WTC11 (cell line): ENCODE results near the gene NPAS3. TPM values are rescaled to one million over a fixed set of nuclear protein-coding genes. Genes with fewer than 3 reads are reported as not detected.

Experiments
- ATAC-seq: fragments of 200-7000 bp; cut with Tn5 transposase; 2 replicates; pipeline ENCODE4 v1.10.0; 2021; ENCODE audit warnings: mild to moderate bottlenecking, moderate library complexity
- CTCF ChIA-PET: fragments of 300-600 bp; sonication (Branson Sonifier 250); formaldehyde crosslinking; loops from one replicate; lab custom pipeline; 2021; ENCODE audit warnings: antibody characterized with exemption; lab: Charles Lee
- POLR2A ChIA-PET: fragments of 350-600 bp; sonication (Branson Sonifier 250); formaldehyde crosslinking; loops from one replicate; lab custom pipeline; 2021; ENCODE audit warnings: antibody characterized with exemption; lab: Charles Lee
- DNase-seq: peaks from one replicate; pipeline ENCODE4 v3.0.0; 2021; ENCODE audit warnings: low spot score
- H3K27ac Mint-ChIP-seq: 2 replicates; pipeline ENCODE4 v1.8.0; 2021; ENCODE audit warnings: mixed read lengths
- H3K27me3 Mint-ChIP-seq: 2 replicates; pipeline ENCODE4 v1.8.0; 2021; ENCODE audit warnings: low read depth, mild to moderate bottlenecking, moderate library complexity, mixed read lengths
- H3K36me3 Mint-ChIP-seq: 2 replicates; pipeline ENCODE4 v1.8.0; 2021; ENCODE audit warnings: mixed read lengths
- H3K4me1 Mint-ChIP-seq: 2 replicates; pipeline ENCODE4 v1.8.0; 2022; ENCODE audit warnings: mixed read lengths
- H3K4me3 Mint-ChIP-seq: 2 replicates; pipeline ENCODE4 v1.8.0; 2021; ENCODE audit warnings: mild to moderate bottlenecking, moderate library complexity, mixed read lengths
- H3K9me3 Mint-ChIP-seq: 2 replicates; pipeline ENCODE4 v1.8.0; 2021; ENCODE audit warnings: mixed read lengths
- ATF1 ChIP-seq: sonication (generic); formaldehyde crosslinking; IDR thresholded peaks from 2 replicates; pipeline ENCODE4 v1.8.1; 2023; ENCODE audit warnings: mild to moderate bottlenecking, moderate library complexity, missing genetic modification reagents
- CREB1 ChIP-seq: sonication (generic); formaldehyde crosslinking; IDR thresholded peaks from 2 replicates; pipeline ENCODE4 v1.8.0; 2023; ENCODE audit warnings: mild to moderate bottlenecking, missing genetic modification reagents
- ELF4 ChIP-seq: sonication (generic); formaldehyde crosslinking; IDR thresholded peaks from 2 replicates; pipeline ENCODE4 v1.8.1; 2022; ENCODE audit warnings: low read depth, mild to moderate bottlenecking, moderate library complexity, missing genetic modification reagents
- IRF2 ChIP-seq: sonication (generic); formaldehyde crosslinking; IDR thresholded peaks from 2 replicates; pipeline ENCODE4 v1.8.0; 2022; ENCODE audit warnings: low read depth, missing genetic modification reagents, borderline replicate concordance
- KAT7 ChIP-seq: sonication (generic); formaldehyde crosslinking; IDR thresholded peaks from 2 replicates; pipeline ENCODE4 v1.8.1; 2023; ENCODE audit warnings: missing genetic modification reagents, mild to moderate bottlenecking, borderline replicate concordance
- MXD4 ChIP-seq: fragments of 250-450 bp; sonication (Bioruptor Pico); IDR thresholded peaks from 2 replicates; pipeline ENCODE4 v1.8.0; 2021; ENCODE audit warnings: mild to moderate bottlenecking, moderate library complexity, borderline replicate concordance
- SOX15 ChIP-seq: fragments of 250-450 bp; sonication (Bioruptor Pico); IDR thresholded peaks from 2 replicates; pipeline ENCODE4 v1.9.0; 2021; ENCODE audit warnings: mild to moderate bottlenecking
- ZNF138 ChIP-seq: sonication (generic); formaldehyde crosslinking; conservative IDR thresholded peaks from 2 replicates; pipeline ENCODE4 v1.8.1; 2022; ENCODE audit warnings: mild to moderate bottlenecking, moderate library complexity, missing genetic modification reagents
- ZNF281 ChIP-seq: sonication (generic); formaldehyde crosslinking; IDR thresholded peaks from 2 replicates; pipeline ENCODE4 v1.8.0; 2023; ENCODE audit warnings: mild to moderate bottlenecking, missing genetic modification reagents
- ZNF317 ChIP-seq: sonication (generic); formaldehyde crosslinking; IDR thresholded peaks from 2 replicates; pipeline ENCODE4 v1.8.1; 2023; ENCODE audit warnings: low read depth, mild to moderate bottlenecking, moderate library complexity, missing genetic modification reagents, borderline replicate concordance
- ZNF396 ChIP-seq: fragments of 250-450 bp; sonication (Bioruptor Pico); IDR thresholded peaks from 2 replicates; pipeline ENCODE4 v1.8.0; 2021; ENCODE audit warnings: mild to moderate bottlenecking, moderate library complexity, borderline replicate concordance
- ZNF512 ChIP-seq: sonication (generic); formaldehyde crosslinking; IDR thresholded peaks from 2 replicates; pipeline ENCODE4 v1.8.1; 2022; ENCODE audit warnings: missing genetic modification reagents, borderline replicate concordance
- ZNF671 ChIP-seq: fragments of 250-450 bp; sonication (Bioruptor Pico); IDR thresholded peaks from 2 replicates; pipeline ENCODE4 v1.8.0; 2021; ENCODE audit warnings: mild to moderate bottlenecking
- total RNA-seq: library from RNA; stranded (reverse); gene quantifications from 3 replicates; pipeline ENCODE4 v1.2.3, GENCODE V29; 2021
- TF ChIP-seq, protein P1 (sequence below): sonication (generic); formaldehyde crosslinking; IDR thresholded peaks from 2 replicates; pipeline ENCODE4 v1.8.1; 2022; ENCODE audit warnings: low read depth, mild to moderate bottlenecking, moderate library complexity, missing genetic modification reagents, borderline replicate concordance
- TF ChIP-seq, protein P2 (sequence below): sonication (generic); formaldehyde crosslinking; IDR thresholded peaks from 2 replicates; pipeline ENCODE4 v1.8.1; 2023; ENCODE audit warnings: mild to moderate bottlenecking, missing genetic modification reagents, borderline replicate concordance
- TF ChIP-seq, protein P3 (sequence below): sonication (generic); formaldehyde crosslinking; IDR thresholded peaks from 2 replicates; pipeline ENCODE4 v1.8.0; 2023; ENCODE audit warnings: missing genetic modification reagents
- TF ChIP-seq, protein P4 (sequence below): sonication (generic); formaldehyde crosslinking; IDR thresholded peaks from 2 replicates; pipeline ENCODE4 v1.8.1; 2022; ENCODE audit warnings: mild to moderate bottlenecking, moderate library complexity, missing genetic modification reagents
- TF ChIP-seq, protein P5 (sequence below): sonication (generic); formaldehyde crosslinking; IDR thresholded peaks from 2 replicates; pipeline ENCODE4 v1.8.0; 2023; ENCODE audit warnings: missing genetic modification reagents, mild to moderate bottlenecking, borderline replicate concordance

NPAS3 gene
- total RNA-seq, 1 experiment from 2014 or later = 3.2 TPM

- Mint-ChIP-seq H3K27ac (no peak overlapping the region), H3K4me3 (no peak overlapping the region), H3K4me1 (peaks cover 24% of the 10 kb centered on the region), H3K36me3 (no peaks in the 10 kb centered on the region), H3K27me3 (no peaks in the 10 kb centered on the region), H3K9me3 (no peaks in the 10 kb centered on the region)
- ChIA-PET CTCF (no interaction called here), POLR2A (no interaction called here)
- ATAC-seq (no peak), DNase-seq (no peak)
- TF ChIP-seq CREB1 (no peak), ZNF317 (CRISPR knock-in tag) (no peak), ELF4 (no peak), KAT7 (CRISPR knock-in tag) (no peak)
- TF ChIP-seq, protein P1, sequence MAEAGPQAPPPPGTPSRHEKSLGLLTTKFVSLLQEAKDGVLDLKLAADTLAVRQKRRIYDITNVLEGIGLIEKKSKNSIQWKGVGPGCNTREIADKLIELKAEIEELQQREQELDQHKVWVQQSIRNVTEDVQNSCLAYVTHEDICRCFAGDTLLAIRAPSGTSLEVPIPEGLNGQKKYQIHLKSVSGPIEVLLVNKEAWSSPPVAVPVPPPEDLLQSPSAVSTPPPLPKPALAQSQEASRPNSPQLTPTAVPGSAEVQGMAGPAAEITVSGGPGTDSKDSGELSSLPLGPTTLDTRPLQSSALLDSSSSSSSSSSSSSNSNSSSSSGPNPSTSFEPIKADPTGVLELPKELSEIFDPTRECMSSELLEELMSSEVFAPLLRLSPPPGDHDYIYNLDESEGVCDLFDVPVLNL (CRISPR knock-in tag) = no peak
Measured at GRCh38 chr14:33386140-33386539, 447.5 kb downstream of the NPAS3 start.

DNA sequence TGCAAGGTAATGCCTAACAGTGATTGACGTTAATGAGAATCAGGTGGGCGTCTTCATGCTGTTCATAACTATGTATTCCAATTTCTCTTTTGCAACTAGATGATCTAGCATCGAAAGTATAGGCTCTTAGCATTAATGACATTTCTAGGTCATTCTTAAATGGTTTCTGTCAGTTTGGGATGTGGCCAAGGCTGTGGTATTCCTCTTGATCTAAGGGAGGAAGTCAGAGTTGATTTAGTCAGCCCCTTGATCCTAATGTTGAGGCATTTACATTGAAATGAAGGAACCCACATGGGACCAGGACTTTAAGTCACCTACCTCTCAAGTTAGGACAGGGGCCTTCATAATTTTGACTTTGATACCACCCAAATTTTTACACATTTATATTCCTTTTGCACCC, 448.1 kb downstream of the NPAS3 start:
- H3K4me1 Mint-ChIP-seq = peaks cover 17% of the 10 kb centered on the region
- H3K36me3 Mint-ChIP-seq = no peaks in the 10 kb centered on the region
- TF ChIP-seq, protein P2, sequence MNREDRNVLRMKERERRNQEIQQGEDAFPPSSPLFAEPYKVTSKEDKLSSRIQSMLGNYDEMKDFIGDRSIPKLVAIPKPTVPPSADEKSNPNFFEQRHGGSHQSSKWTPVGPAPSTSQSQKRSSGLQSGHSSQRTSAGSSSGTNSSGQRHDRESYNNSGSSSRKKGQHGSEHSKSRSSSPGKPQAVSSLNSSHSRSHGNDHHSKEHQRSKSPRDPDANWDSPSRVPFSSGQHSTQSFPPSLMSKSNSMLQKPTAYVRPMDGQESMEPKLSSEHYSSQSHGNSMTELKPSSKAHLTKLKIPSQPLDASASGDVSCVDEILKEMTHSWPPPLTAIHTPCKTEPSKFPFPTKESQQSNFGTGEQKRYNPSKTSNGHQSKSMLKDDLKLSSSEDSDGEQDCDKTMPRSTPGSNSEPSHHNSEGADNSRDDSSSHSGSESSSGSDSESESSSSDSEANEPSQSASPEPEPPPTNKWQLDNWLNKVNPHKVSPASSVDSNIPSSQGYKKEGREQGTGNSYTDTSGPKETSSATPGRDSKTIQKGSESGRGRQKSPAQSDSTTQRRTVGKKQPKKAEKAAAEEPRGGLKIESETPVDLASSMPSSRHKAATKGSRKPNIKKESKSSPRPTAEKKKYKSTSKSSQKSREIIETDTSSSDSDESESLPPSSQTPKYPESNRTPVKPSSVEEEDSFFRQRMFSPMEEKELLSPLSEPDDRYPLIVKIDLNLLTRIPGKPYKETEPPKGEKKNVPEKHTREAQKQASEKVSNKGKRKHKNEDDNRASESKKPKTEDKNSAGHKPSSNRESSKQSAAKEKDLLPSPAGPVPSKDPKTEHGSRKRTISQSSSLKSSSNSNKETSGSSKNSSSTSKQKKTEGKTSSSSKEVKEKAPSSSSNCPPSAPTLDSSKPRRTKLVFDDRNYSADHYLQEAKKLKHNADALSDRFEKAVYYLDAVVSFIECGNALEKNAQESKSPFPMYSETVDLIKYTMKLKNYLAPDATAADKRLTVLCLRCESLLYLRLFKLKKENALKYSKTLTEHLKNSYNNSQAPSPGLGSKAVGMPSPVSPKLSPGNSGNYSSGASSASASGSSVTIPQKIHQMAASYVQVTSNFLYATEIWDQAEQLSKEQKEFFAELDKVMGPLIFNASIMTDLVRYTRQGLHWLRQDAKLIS (CRISPR knock-in tag) = no peak
- TF ChIP-seq, protein P3, sequence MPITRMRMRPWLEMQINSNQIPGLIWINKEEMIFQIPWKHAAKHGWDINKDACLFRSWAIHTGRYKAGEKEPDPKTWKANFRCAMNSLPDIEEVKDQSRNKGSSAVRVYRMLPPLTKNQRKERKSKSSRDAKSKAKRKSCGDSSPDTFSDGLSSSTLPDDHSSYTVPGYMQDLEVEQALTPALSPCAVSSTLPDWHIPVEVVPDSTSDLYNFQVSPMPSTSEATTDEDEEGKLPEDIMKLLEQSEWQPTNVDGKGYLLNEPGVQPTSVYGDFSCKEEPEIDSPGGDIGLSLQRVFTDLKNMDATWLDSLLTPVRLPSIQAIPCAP (CRISPR knock-in tag) = no peak
- no peak for TF ChIP-seq ZNF396
- no peak for TF ChIP-seq ATF1 (CRISPR knock-in tag)
- TF ChIP-seq, protein P4, sequence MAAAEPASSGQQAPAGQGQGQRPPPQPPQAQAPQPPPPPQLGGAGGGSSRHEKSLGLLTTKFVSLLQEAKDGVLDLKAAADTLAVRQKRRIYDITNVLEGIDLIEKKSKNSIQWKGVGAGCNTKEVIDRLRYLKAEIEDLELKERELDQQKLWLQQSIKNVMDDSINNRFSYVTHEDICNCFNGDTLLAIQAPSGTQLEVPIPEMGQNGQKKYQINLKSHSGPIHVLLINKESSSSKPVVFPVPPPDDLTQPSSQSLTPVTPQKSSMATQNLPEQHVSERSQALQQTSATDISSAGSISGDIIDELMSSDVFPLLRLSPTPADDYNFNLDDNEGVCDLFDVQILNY (CRISPR knock-in tag) = no peak
- TF ChIP-seq SOX15 (CRISPR knock-in tag) = no peak
- TF ChIP-seq, protein P5, sequence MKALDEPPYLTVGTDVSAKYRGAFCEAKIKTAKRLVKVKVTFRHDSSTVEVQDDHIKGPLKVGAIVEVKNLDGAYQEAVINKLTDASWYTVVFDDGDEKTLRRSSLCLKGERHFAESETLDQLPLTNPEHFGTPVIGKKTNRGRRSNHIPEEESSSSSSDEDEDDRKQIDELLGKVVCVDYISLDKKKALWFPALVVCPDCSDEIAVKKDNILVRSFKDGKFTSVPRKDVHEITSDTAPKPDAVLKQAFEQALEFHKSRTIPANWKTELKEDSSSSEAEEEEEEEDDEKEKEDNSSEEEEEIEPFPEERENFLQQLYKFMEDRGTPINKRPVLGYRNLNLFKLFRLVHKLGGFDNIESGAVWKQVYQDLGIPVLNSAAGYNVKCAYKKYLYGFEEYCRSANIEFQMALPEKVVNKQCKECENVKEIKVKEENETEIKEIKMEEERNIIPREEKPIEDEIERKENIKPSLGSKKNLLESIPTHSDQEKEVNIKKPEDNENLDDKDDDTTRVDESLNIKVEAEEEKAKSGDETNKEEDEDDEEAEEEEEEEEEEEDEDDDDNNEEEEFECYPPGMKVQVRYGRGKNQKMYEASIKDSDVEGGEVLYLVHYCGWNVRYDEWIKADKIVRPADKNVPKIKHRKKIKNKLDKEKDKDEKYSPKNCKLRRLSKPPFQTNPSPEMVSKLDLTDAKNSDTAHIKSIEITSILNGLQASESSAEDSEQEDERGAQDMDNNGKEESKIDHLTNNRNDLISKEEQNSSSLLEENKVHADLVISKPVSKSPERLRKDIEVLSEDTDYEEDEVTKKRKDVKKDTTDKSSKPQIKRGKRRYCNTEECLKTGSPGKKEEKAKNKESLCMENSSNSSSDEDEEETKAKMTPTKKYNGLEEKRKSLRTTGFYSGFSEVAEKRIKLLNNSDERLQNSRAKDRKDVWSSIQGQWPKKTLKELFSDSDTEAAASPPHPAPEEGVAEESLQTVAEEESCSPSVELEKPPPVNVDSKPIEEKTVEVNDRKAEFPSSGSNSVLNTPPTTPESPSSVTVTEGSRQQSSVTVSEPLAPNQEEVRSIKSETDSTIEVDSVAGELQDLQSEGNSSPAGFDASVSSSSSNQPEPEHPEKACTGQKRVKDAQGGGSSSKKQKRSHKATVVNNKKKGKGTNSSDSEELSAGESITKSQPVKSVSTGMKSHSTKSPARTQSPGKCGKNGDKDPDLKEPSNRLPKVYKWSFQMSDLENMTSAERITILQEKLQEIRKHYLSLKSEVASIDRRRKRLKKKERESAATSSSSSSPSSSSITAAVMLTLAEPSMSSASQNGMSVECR (CRISPR knock-in tag) = no peak
- TF ChIP-seq ZNF512 = no peak
- no peak for TF ChIP-seq MXD4 (CRISPR knock-in tag)
- no peak for TF ChIP-seq ZNF281 (CRISPR knock-in tag)
- TF ChIP-seq ZNF138 (CRISPR knock-in tag) = no peak
- TF ChIP-seq ZNF671 = no peak
- TF ChIP-seq IRF2 (CRISPR knock-in tag) = no peak
- no peaks in the 10 kb centered on the region for H3K9me3 Mint-ChIP-seq
- no peak overlapping the region for H3K27ac Mint-ChIP-seq
- ATAC-seq = no peak
- CTCF ChIA-PET = no interaction called here
- H3K4me3 Mint-ChIP-seq = no peak overlapping the region
- DNase-seq = no peak
- H3K27me3 Mint-ChIP-seq = no peaks in the 10 kb centered on the region
- POLR2A ChIA-PET = no interaction called here
